Fibroblast of the conjunctiva (primary cell): Measurements from ENCODE around the gene SLC35F1.
"Not testable (repeated sequence)": the region's sequence is repeated elsewhere in the genome, so short reads cannot be mapped to it uniquely, and the experiment has no call there.

Source experiments
- DNase-seq: peaks from one replicate; pipeline ENCODE4 v3.0.0-alpha.2; 2010; ENCODE audit warnings: low read depth

The SLC35F1 gene

DNA sequence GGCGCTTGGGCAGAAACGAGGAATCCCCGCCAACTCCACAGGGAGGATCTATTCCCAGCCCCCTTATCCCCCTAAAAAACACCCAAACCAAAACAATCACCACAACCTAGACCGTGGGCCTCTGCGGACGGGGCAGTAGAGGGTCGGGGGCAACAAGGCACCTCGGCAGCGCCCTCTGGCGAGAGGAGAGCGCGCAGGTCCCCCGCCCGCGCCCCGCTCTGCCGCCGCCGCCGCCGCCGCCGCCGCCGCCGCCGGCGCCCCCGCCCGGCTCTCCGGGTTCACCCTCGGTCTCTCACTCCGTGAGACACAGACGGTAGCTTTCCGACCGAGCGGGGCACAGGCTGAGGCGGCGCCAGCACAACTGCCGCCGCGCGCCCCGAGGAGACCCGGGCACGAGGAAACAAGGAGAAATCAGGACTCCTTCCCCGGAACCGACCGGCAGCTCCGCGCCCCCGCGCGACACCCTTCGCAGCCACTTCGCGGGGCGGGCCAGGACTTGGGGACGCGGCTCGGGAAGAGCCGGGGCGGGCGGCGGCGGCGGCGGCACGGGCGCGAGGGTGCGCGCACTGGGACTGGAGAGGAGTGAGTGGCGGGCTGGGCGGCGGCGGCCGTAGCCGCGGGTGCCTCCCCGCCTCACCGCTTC, at the start of gene SLC35F1:
Gene SLC35F1, plus strand, starts transcription at position 307 of the 643 bp plus-strand sequence.
- DNase-seq, result no peak

- not testable (repeated sequence) for DNase-seq
These were observed 48.5 kb upstream of the SLC35F1 start for GRCh38 chr6:117858601-117859000.

DNA sequence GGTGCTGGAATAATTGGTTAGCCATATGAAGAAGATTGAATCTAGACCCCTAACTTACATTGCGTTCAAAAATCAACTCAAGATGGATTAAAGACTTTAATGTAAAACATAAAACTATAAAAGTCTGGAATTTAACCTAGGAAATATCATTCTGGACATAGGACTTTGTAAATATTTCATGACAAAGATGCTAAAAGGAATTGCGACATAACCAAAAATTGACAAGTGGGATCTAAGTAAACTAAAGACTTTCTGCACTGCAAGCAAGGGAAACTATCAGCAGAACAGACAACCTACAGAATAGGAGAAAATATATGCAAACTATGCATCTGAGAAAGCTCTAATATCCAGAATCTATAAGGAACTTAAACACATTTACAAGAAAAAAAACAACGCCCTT, 45.5 kb upstream of the SLC35F1 start:
- no peak for DNase-seq

DNA sequence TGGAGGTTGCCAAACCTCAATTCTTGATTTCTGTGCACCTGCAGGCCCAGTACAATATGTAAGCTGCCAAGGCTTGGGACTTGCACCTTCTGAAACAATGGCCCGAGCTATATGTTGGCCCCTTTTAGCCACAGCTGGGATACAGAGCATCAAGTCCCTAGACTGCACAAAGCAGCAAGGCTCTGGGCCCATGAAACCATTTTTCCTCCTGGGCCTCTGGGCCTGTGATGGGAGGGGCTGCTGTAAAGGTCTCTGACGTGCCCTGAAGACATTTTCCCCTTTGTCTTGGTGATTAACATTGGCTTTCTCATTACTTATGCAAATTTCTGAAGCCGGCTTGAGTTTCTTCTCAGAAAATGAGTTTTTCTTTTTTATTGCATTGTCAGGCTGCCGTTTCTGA, 40.5 kb upstream of the SLC35F1 start:
- DNase-seq, result no peak

DNA sequence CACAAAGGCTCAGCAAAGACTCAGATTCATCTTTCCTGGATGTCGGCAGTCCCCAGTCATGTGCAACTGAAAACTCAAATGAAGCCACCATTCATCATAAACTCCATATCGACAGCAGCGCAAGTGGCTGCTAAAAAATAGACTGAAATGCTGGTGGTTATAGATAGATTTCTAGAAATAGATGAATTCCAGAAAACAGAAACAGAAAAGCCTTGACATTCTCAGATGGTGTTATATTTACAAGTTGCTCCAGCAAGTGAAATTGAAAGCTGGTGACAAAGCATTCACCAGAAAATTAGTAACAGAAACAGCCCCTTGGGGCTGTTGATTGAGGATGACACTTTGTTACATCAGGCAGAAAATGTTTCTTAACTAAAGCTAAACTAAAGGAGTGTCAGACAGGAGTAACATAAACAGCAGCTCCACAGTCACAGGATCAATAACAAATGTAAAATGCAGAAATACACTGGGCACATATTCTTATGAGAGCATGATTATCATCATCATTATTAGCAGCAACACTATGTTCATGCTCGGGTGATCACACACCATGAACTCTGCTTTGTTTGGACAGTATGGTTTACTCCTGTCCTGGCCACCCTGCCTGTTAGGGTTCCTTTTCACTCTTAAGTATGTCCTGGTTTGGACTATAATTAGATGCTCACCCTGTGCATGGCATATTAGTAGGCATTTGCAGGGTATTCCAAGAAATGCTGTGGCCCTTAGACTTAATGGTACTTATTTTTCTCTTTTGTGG, 36.4 kb upstream of the SLC35F1 start:
- DNase-seq, result no peak

DNA sequence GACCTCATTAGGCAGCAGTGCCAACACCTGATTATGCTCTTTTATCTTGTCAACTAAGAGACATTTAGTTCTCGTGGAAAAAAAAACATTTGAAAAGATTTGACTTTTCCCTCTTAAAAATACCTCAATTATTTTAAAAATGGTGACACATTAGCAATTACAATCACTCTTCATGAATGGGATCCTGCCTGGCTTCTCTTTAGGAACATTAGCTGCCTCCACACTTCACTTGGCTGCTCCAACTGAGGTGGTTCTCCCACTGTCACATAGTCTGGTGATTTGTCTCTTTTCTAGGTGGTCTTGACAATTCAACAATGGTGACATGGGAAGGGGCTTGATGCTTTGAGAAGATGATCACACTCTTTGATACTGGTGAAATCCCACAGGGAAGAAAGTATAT, 26.2 kb upstream of the SLC35F1 start:
- DNase-seq, result no peak

GRCh38 chr6:117890172-117890571, 16.9 kb upstream of the SLC35F1 start:
- DNase-seq, result no peak

- DNase-seq, result no peak
These were observed 532 bp upstream of the SLC35F1 start for GRCh38 chr6:117906507-117906957.

- DNase-seq, result no peak
These were observed 659 bp downstream of the SLC35F1 start for GRCh38 chr6:117907601-117908245.

DNA sequence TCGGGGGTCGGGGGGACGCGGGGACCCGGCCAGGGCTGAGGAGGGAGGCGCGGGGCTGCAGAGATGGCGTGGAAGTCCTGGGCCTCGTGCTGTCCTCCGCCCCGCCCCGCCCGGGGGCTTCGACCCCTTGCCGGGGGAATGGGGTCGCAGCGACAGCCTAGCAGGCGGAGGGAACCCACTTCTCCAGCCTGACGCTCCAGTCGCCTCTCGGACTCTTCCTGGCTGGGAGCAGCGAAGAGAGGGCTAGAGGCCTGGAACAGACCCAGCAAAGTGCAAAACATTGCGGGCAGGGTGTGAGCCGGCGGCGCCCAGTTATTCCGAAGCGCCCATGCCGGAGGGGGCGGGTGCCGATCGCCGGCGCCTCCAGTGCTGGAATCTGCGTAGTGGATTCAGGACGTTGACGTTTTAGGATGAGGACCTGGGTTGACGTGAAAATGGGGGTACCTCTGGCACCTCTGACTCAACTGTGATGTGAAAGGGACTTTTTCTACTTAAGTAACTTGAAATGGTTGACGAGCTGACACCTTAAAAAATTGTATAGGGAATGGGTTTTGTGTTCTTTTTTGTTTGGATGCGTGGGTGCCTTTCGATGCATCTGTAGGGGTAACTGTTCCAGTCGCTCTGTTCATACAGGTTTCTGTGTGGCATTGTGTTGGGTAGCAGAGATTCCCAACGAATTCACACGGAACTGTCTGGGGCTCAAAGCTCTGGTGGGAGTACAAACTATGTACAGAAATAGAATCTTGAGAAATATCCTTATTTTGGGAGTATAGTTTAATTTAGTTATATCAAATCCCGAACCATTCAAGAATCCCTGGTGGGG, 1.4 kb downstream of the SLC35F1 start:
- DNase-seq, result no peak

GRCh38 chr6:117909638-117910037, 2.6 kb downstream of the SLC35F1 start:
- DNase-seq, result no peak

DNA sequence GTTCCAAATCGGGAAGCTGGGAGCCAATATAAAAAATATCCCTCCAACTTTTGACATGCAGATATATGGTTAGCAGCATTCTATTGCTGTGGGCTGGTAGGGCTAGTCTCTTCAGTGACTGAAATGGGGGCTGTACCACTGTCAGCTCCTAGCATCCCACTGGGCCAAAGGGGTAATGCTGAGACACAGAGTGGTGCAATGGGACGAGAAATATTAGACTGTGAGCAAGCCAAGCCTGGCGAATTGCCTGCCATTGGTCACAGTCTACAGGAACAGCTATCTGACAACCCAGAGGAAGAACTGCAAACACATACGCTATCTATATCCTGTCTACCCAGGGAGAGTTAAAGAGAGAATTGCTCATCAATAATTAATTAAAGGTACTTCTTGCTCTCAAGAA, 3.5 kb downstream of the SLC35F1 start:
- DNase-seq, result no peak

DNA sequence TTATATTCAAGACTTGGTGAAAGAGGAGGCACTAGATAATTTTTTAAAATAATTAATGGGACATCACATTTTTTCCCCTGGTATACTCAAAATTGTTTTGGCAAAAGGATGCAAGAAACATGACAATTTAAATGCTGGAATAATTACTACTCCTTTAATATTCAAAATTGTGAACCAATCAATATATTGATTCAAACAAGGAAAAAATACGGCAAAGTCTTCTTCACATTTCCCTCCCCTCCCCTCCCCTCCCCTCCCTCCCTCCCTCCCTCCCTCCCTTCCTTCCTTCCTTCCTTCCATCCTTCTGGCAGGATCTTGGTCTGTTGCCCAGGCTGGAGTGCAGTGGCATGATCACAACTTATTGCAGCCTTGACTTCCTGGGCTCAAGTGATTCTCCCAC, 4.1 kb downstream of the SLC35F1 start:
- no peak for DNase-seq

GRCh38 chr6:117911660-117912059, 4.6 kb downstream of the SLC35F1 start:
- no peak for DNase-seq

DNA sequence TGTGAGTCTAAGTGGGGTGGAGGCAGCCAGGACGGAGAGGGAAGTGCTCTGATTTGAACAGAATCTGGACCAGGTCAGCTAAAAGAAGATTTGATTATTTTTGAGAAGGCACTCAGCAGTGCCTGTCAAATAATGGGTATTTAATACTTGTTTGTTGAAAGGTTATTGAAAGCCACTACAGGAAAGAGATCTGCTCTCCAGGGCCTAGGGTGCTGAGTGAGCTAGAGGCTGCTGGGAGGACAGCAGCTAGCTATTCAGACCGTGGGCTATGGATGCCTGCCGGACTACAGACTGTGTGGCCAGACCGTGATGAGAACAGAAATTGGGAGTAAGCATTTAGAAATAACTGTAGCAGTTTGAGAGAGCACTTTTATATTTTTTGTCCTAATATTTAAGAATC, 8.8 kb downstream of the SLC35F1 start:
- no peak for DNase-seq

- DNase-seq, result no peak
These were observed 9.4 kb downstream of the SLC35F1 start for GRCh38 chr6:117916483-117916882.

GRCh38 chr6:117917176-117917575, 10.1 kb downstream of the SLC35F1 start:
- DNase-seq, result no peak

GRCh38 chr6:117918454-117918853, 11.4 kb downstream of the SLC35F1 start:
- DNase-seq, result no peak

DNA sequence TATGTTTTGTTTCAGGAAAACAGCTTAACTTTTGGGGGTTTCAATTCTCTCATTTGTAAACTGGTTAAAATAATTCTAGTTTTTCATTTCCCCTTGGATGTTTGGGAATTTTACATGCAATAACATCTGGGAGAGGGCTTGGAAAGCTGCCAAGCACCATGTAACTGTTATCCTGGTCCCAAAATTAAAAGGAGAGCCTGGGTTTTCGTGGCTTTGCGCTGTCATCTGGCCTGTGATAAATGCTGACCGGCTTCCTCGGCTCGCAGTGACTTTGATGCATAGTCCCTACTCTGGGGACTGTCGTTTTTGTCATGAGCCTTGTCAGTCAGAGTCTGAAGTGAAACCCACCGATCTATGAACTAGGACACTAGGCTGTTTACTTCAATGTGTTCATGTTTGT, 12.2 kb downstream of the SLC35F1 start:
- DNase-seq, result no peak

DNA sequence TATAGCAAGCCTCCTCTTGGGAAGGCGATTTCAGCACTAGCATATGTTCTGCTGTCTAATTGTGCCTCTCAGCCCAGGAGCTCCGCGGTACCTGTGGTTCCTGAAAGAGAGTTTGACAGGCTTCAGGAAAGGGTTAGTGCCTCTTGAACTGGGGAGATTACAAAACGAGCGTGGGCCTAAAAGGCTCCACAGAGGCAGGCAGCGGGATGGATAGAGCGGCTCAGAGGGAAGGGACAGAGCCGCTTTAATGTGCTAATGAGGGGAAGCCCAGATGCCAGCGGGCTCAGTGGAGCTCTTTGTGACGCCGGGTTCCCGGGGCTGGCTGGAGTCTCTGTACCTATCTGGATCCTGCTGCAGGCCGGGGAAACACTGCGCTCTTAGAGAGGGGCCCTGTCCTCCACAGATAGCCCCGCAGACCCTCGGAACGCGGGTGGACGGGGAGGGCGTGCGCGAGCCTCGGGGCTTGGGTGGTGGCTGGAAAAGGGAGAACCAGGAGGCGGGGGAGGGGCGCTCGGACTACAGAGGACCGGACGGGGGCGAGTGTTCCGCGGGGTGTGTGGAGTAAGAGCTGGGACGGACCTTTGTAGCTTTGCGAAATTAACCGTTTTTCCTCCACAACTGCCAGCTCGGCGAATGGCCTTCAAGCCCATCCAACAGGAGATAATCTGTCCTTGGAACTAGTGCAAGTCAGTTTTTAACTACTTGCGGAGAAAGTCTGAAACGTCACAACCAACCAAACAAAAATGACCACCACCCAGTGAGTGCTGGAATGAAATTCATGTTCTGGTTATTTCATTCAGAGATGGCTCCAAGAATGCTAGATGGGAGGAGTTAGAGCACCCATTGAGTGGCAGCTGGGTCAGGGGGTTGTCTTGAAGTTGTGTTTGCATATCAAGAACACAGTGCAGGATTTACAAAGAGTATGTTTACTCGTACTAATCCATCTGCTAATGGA, 13.0 kb downstream of the SLC35F1 start:
- DNase-seq, result no peak

- no peak for DNase-seq
These were observed 17.6 kb downstream of the SLC35F1 start for GRCh38 chr6:117924690-117925089.
